Choroid plexus epithelial cell (primary cell): ENCODE measurements around the gene DNTT.

Source experiments
- DNase-seq: peaks from one replicate; pipeline ENCODE4 v3.0.0-alpha.2; 2010; ENCODE audit warnings: low read depth
- H3K4me3 ChIP-seq: 2 replicates; pipeline ENCODE4 v1.5.1; 2011; ENCODE audit warnings: low read depth, mild to moderate bottlenecking, control low read depth, low read length, moderate library complexity
- CTCF ChIP-seq: conservative IDR thresholded peaks from 2 replicates; pipeline ENCODE4 v1.5.1; 2011; ENCODE audit warnings: low read depth, mild to moderate bottlenecking, control low read depth, inconsistent platforms, low read length, moderate library complexity

DNTT gene

GRCh38 chr10:96341219-96342182, 37.3 kb downstream of the DNTT start:
- DNase-seq, result no peak
- no peak overlapping the region for H3K4me3 ChIP-seq
- TF ChIP-seq CTCF, result no peak

GRCh38 chr10:96342402-96342801, 38.2 kb downstream of the DNTT start:
- H3K4me3 ChIP-seq, result no peak overlapping the region
- DNase-seq, result no peak
- TF ChIP-seq CTCF, result no peak

- no peak overlapping the region for H3K4me3 ChIP-seq
- DNase-seq, result no peak
- no peak for TF ChIP-seq CTCF
These were observed 39.9 kb downstream of the DNTT start for GRCh38 chr10:96344178-96344577.

- no peak overlapping the region for H3K4me3 ChIP-seq
- TF ChIP-seq CTCF, result no peak
- no peak for DNase-seq
These were observed 41.0 kb downstream of the DNTT start for GRCh38 chr10:96345222-96345621.

- H3K4me3 ChIP-seq, result no peak overlapping the region
- no peak for DNase-seq
- no peak for TF ChIP-seq CTCF
These were observed 42.1 kb downstream of the DNTT start for GRCh38 chr10:96346295-96346694.

- TF ChIP-seq CTCF, result no peak
- no peak overlapping the region for H3K4me3 ChIP-seq
- no peak for DNase-seq
These were observed 47.8 kb downstream of the DNTT start for GRCh38 chr10:96352027-96352426.

- TF ChIP-seq CTCF, result no peak
- no peak overlapping the region for H3K4me3 ChIP-seq
- no peak for DNase-seq
These were observed 48.3 kb downstream of the DNTT start for GRCh38 chr10:96352582-96352981.
